K562 (cell line): ENCODE results near the gene SMG5. TPM values are rescaled to one million over a fixed set of nuclear protein-coding genes. Genes with fewer than 3 reads are reported as not detected.
A peak's percentile ranks its signal among the peaks of the same experiment; 100 is the strongest.

Experiments
- CCAR2 ChIP-seq: fragments of 200-400 bp; formaldehyde crosslinking; IDR thresholded peaks from 2 replicates; pipeline ENCODE4 v1.6.1; 2017; ENCODE audit warnings: mild to moderate bottlenecking, low read depth, low read length
- GATA2 ChIP-seq: sonication (generic); formaldehyde crosslinking; IDR thresholded peaks from 2 replicates; pipeline ENCODE4 v1.4.0; 2020; ENCODE audit warnings: mild to moderate bottlenecking, missing genetic modification reagents
- MLX ChIP-seq, 2 experiments: fragments of 450-650 bp in 1 of 2; sonication (generic) in 1 of 2; formaldehyde crosslinking; conservative IDR thresholded peaks; 2 replicates each; pipeline versions ENCODE4 v1.4.0 to v1.8.1; 2020 to 2022; ENCODE audit warnings: mild to moderate bottlenecking in 1 of 2, missing genetic modification reagents in 1 of 2
- MNT ChIP-seq, 2 experiments: fragments of 450-650 bp; conservative IDR thresholded peaks; 2 replicates each; pipeline ENCODE4 v1.6.1; 2017; ENCODE audit warnings: mild to moderate bottlenecking in 2 of 2, moderate library complexity in 2 of 2
- PRMT5 ChIP-seq: sonication (generic); formaldehyde crosslinking; IDR thresholded peaks from 2 replicates; pipeline ENCODE4 v1.5.0; 2020; ENCODE audit warnings: missing genetic modification reagents
- ZBTB9 ChIP-seq: fragments of 450-650 bp; formaldehyde crosslinking; IDR thresholded peaks from 2 replicates; pipeline ENCODE4 v1.4.0; 2020; ENCODE audit warnings: mild to moderate bottlenecking, moderate library complexity
- polyA plus RNA-seq, 8 experiments: library from polyadenylated mRNA; depleted of rRNA in 4 of 8; stranded (reverse) in 5 of 8; unstranded in 3 of 8; fragments of >200 nt; fragmentation: Nextera tagmentation in 2 of 8; fragmentation: Illumina TruSeq in 1 of 8; extraction: Ambion mirVana in 2 of 8; extraction: Trizol in 1 of 8; gene quantifications; 2 replicates each; pipeline versions ENCODE4 v1.2.1 to v1.2.3, GENCODE V29; 2011 to 2014; ENCODE audit warnings: inconsistent platforms in 1 of 8, missing spikeins in 1 of 8
- total RNA-seq, 7 experiments: library from RNA; depleted of rRNA in 6 of 7; stranded (reverse); fragments of >200 nt in 6 of 7; fragmentation: Illumina TruSeq in 2 of 7; extraction: Trizol in 2 of 7; gene quantifications; 2 replicates each; pipeline versions ENCODE4 v1.2.1 to v1.2.3, GENCODE V29; 2011 to 2021; ENCODE audit warnings: low replicate concordance in 1 of 7
- TF ChIP-seq, protein P1 (sequence below): fragments of 250-450 bp; sonication (Bioruptor Pico); IDR thresholded peaks from 2 replicates; pipeline ENCODE4 v1.8.0; 2021; ENCODE audit warnings: mild to moderate bottlenecking, moderate library complexity
- TF ChIP-seq, protein P2 (sequence below), 2 experiments: fragments of 200-800 bp in 1 of 2; sonication (Bioruptor generic) in 1 of 2; sonication (generic) in 1 of 2; formaldehyde crosslinking in 1 of 2; IDR thresholded peaks in 1 of 2; conservative IDR thresholded peaks in 1 of 2; 2 replicates each; pipeline versions ENCODE4 v1.5.0 to v1.6.1; 2016 to 2020; ENCODE audit warnings: missing compliant biosample characterization in 1 of 2, missing genetic modification characterization in 1 of 2, missing genetic modification reagents in 1 of 2

Gene SMG5
- total and polyA plus RNA-seq, 9 of the 15 experiments (the other 6 are each of a cell fraction or from before 2014, with no cell fraction given) = 1.4 to 85.9 (median 53.0) TPM

GRCh38 chr1:156212833-156213643, 69.6 kb downstream of the SMG5 start, which contains the start of gene PMF1 (continued):
- TF ChIP-seq ZBTB9 (CRISPR knock-in tag) = peak; percentile 47; the same call in 1 of the 2 replicates
- TF ChIP-seq, protein P1, sequence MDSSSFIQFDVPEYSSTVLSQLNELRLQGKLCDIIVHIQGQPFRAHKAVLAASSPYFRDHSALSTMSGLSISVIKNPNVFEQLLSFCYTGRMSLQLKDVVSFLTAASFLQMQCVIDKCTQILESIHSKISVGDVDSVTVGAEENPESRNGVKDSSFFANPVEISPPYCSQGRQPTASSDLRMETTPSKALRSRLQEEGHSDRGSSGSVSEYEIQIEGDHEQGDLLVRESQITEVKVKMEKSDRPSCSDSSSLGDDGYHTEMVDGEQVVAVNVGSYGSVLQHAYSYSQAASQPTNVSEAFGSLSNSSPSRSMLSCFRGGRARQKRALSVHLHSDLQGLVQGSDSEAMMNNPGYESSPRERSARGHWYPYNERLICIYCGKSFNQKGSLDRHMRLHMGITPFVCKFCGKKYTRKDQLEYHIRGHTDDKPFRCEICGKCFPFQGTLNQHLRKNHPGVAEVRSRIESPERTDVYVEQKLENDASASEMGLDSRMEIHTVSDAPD (CRISPR knock-in tag) = no peak
- TF ChIP-seq PRMT5 = no peak
- TF ChIP-seq GATA2 (CRISPR knock-in tag) = no peak
- TF ChIP-seq, protein P2, sequence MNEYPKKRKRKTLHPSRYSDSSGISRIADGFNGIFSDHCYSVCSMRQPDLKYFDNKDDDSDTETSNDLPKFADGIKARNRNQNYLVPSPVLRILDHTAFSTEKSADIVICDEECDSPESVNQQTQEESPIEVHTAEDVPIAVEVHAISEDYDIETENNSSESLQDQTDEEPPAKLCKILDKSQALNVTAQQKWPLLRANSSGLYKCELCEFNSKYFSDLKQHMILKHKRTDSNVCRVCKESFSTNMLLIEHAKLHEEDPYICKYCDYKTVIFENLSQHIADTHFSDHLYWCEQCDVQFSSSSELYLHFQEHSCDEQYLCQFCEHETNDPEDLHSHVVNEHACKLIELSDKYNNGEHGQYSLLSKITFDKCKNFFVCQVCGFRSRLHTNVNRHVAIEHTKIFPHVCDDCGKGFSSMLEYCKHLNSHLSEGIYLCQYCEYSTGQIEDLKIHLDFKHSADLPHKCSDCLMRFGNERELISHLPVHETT (CRISPR knock-in tag; conservative IDR thresholded peaks at IDR 0.05 in 1 of 2, IDR thresholded peaks at IDR 0.05 in 1 of 2) = peak in 1 of 2 experiments; percentile 28; a peak in 1 of 4 replicates
- TF ChIP-seq MNT (conservative IDR thresholded peaks at IDR 0.05) = peak; percentile 66 to 74
- 0 out of 4 replicates have a peak, but pooled peaks of 1 of the 2 experiments have one; percentile 73 for TF ChIP-seq MLX (CRISPR knock-in tag; conservative IDR thresholded peaks at IDR 0.05)
- no peak for TF ChIP-seq CCAR2
